Measurements from ENCODE around the gene DMD. TPM values are rescaled to one million over a fixed set of nuclear protein-coding genes. Genes with fewer than 3 reads are reported as not detected.

The DMD gene
- total and polyA plus RNA-seq, 12 donors: 28.5 to 228 (median 168) TPM

DNA sequence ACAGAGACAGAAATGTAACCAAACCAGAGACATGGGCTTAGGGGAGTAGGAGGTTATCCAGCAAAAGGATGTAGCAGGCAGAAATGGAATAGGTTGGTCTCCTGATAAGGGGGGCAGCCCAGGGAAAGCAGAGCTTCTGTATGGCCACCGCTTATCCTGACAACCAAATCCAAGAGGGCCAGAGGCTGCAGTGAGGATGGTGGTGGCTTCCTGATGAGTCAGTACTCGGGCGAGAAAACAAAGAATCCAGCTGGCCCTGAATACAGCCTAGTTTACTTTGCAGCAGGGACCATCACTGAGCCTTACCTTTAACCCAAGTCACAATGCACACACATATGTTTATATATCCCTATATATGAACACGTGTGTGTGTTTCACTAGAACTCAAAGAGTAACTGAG is 2009.8 kb downstream of the DMD start:
- ATAC-seq (no peak), DNase-seq (no peak)
- Histone ChIP-seq H3K27ac (no peak overlapping the region), H3K36me3 (peaks cover 0 to 74% (median 0%) of the 10 kb centered on the region in 9 donors), H3K4me3 (no peak overlapping the region), H3K4me1 (no peaks in the 10 kb centered on the region), H3K9me3 (no peaks in the 10 kb centered on the region), H3K27me3 (no peaks in the 10 kb centered on the region)
- intact Hi-C loops (cut with DNase I): no loop called here
- TF ChIP-seq, protein P1, sequence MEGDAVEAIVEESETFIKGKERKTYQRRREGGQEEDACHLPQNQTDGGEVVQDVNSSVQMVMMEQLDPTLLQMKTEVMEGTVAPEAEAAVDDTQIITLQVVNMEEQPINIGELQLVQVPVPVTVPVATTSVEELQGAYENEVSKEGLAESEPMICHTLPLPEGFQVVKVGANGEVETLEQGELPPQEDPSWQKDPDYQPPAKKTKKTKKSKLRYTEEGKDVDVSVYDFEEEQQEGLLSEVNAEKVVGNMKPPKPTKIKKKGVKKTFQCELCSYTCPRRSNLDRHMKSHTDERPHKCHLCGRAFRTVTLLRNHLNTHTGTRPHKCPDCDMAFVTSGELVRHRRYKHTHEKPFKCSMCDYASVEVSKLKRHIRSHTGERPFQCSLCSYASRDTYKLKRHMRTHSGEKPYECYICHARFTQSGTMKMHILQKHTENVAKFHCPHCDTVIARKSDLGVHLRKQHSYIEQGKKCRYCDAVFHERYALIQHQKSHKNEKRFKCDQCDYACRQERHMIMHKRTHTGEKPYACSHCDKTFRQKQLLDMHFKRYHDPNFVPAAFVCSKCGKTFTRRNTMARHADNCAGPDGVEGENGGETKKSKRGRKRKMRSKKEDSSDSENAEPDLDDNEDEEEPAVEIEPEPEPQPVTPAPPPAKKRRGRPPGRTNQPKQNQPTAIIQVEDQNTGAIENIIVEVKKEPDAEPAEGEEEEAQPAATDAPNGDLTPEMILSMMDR (IDR thresholded peaks at IDR 0.05): no peak
- 88 to 93% methylated on average over 4 of the region's 4 CpGs for WGBS, 2 donors

DNA sequence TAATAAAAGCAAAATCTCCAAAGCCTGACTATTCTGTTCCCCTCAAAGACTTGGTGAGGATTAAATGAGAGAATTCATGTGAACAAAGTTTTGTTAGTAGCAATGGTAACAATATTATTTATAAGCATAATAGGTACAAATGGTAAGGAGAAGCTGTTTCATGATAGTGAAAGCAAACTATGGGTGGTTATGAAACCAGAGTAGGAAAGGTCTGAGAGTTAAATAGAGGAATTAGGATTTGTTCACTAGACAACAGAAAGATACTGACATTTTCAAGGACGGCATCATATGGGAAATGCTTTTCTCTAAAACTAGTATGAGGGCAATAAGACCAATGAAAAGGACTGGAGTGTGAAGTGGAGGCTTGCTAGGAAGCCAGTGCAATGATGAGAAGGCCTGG is 2010.9 kb downstream of the DMD start:
- H3K36me3 ChIP-seq: peaks cover 0 to 63% (median 0%) of the 10 kb centered on the region in 9 donors
- intact Hi-C loops (cut with DNase I): no loop called here
- no peak for ATAC-seq
- no peaks in the 10 kb centered on the region for H3K27me3 ChIP-seq
- TF ChIP-seq, protein P1 (IDR thresholded peaks at IDR 0.05): no peak
- no peak overlapping the region for H3K27ac ChIP-seq
- no peak for DNase-seq
- 91 to 94% methylated on average over 1 of the region's 1 CpG for WGBS, 2 donors
- no peak overlapping the region for H3K4me3 ChIP-seq
- H3K9me3 ChIP-seq: no peaks in the 10 kb centered on the region
- no peaks in the 10 kb centered on the region for H3K4me1 ChIP-seq

DNA sequence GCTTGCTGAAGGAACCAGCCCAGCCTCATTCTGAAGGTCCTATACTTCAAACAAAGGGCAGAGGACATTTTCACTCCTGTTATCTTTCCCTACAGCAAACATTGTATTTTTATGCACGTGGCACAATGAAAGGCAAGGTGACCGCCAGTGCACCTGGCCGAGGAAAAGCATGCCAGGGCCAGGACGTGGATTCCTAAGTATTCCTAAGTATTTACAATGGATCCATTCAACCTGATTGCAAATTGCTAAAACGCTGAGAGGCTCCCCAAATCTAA is 2011.6 kb downstream of the DMD start:
- peaks cover 0 to 57% (median 0%) of the 10 kb centered on the region in 9 donors for H3K36me3 ChIP-seq
- no peak overlapping the region for H3K27ac ChIP-seq
- TF ChIP-seq, protein P1 (IDR thresholded peaks at IDR 0.05): no peak
- H3K4me1 ChIP-seq: no peaks in the 10 kb centered on the region
- no peak for DNase-seq
- no peaks in the 10 kb centered on the region for H3K9me3 ChIP-seq
- intact Hi-C loops (cut with DNase I): no loop called here
- no peak overlapping the region for H3K4me3 ChIP-seq
- no peak for ATAC-seq
- WGBS, 2 donors: 57 to 60% methylated on average over 5 of the region's 5 CpGs
- H3K27me3 ChIP-seq: no peaks in the 10 kb centered on the region

DNA sequence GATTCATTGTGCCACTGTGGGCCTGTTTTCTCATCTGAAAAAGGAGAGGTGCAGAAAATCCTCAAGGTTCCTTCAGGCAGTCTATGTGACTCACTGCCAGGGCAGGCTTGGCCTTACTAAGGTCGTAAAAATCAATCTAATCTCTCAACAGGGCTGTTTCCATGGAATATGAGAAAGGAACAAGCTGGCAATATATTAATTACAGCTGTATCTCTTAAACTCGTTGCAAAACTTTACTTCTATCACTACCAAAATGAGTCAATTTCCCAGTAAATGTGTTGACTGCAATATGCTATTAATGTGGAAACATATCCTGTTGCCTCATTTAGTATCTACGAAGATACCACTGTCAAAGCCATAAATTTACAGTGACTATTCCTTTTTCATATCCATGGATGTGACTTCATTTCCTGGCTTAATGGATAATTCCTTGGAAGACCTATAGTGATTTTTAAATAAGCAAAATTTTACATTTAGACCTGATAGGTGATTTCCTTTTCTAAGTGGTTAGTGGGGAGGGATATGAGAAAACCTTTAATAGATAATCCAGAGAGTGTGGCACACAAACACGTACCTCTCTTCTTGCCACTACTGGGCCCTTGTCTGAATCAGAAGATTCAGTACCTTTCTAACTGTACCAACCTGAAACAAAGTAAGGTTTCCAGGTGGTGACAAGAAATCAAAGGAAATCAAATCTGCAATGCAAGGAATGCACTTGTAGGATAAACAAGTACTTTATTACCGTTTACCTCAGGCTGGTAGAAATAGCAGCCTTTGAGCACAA is 2012.1 kb downstream of the DMD start:
- WGBS, 2 donors: 54 to 61% methylated on average over 5 of the region's 5 CpGs
- no peak overlapping the region for H3K4me3 ChIP-seq
- no peaks in the 10 kb centered on the region for H3K27me3 ChIP-seq
- intact Hi-C loops (cut with DNase I): no loop called here
- H3K36me3 ChIP-seq: peaks cover 0 to 54% (median 0%) of the 10 kb centered on the region in 9 donors
- no peak for ATAC-seq
- DNase-seq: no peak
- no peak overlapping the region for H3K27ac ChIP-seq
- H3K9me3 ChIP-seq: no peaks in the 10 kb centered on the region
- TF ChIP-seq, protein P1 (IDR thresholded peaks at IDR 0.05): no peak
- no peaks in the 10 kb centered on the region for H3K4me1 ChIP-seq
